Left ventricle myocardium inferior (tissue), 1 donor: Measurements from ENCODE around the gene SMIM34. TPM values are rescaled to one million over a fixed set of nuclear protein-coding genes. Genes with fewer than 3 reads are reported as not detected.
"Not testable (repeated sequence)": the region's sequence is repeated elsewhere in the genome, so short reads cannot be mapped to it uniquely, and the experiment has no call there.

Source experiments
- DNase-seq: peaks from one replicate; pipeline ENCODE4 v3.0.0-alpha.2; 2020
- H3K27ac ChIP-seq: fragments of 200-600 bp; replicated peaks from 2 replicates; pipeline ENCODE4 v1.8.0; 2021
- H3K27me3 ChIP-seq: fragments of 200-600 bp; 2 replicates; pipeline ENCODE4 v1.8.0; 2021; ENCODE audit warnings: low read depth
- H3K36me3 ChIP-seq: fragments of 200-600 bp; 2 replicates; pipeline ENCODE4 v1.8.0; 2021
- H3K4me1 ChIP-seq: fragments of 200-600 bp; 2 replicates; pipeline ENCODE4 v1.8.0; 2021
- H3K4me3 ChIP-seq: fragments of 200-600 bp; 2 replicates; pipeline ENCODE4 v1.8.0; 2021; ENCODE audit warnings: mild to moderate bottlenecking, moderate library complexity
- H3K9me3 ChIP-seq: fragments of 200-600 bp; replicated peaks from 2 replicates; pipeline ENCODE4 v1.8.0; 2021
- intact Hi-C: fragments of 100-400 bp; cut with micrococcal nuclease; formaldehyde crosslinking; loops from one replicate; pipeline ENCODE4 v1.11.0; 2022
- long read RNA-seq: library from polyadenylated mRNA; unstranded; transcript quantifications from one replicate; pipeline ENCODE4 v2.0.0, GENCODE V29; 2021
- total RNA-seq: library from RNA; stranded (reverse); fragmentation: NEBNext Ultra II Directional; extraction: Animal tissue kit (Norgen Biotek cat#: 25700); gene quantifications from one replicate; pipeline ENCODE4 v1.2.1, GENCODE V29; 2021
- donor health status: DM: no; HTN: yes; CAD: no; lungs with severe emphysema.

Gene SMIM34, protein sequence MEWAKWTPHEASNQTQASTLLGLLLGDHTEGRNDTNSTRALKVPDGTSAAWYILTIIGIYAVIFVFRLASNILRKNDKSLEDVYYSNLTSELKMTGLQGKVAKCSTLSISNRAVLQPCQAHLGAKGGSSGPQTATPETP
- not detected for total RNA-seq
- long read RNA-seq = 0 reads

DNA sequence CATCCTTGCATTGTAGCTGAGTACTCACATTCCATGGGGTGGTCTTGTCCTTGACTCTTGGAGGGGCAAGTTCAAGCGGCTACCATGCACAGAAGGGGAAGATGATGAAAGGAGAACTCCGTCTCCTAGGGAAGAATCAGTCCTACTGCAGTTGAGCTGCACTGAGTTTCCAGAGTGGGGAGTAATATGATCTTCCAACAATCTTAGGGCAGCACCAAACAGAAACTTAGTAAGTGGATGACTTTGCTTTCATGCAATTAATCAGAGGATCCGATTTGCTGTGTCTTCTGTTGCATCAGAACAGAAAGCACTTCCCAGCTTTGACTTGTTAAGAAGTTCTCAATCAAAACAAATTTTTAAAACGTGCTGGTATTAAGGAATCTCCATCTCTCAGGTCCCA is at the start of gene SMIM34:
TSS of gene SMIM34 (minus strand) at position 147 of the 400 bp plus-strand sequence. CDS start at position 35, 112 bp downstream.
- H3K9me3 ChIP-seq, H3K36me3 ChIP-seq, H3K4me1 ChIP-seq, H3K27ac ChIP-seq, intact Hi-C loops, DNase-seq, H3K27me3 ChIP-seq, H3K4me3 ChIP-seq: not testable (repeated sequence)

DNA sequence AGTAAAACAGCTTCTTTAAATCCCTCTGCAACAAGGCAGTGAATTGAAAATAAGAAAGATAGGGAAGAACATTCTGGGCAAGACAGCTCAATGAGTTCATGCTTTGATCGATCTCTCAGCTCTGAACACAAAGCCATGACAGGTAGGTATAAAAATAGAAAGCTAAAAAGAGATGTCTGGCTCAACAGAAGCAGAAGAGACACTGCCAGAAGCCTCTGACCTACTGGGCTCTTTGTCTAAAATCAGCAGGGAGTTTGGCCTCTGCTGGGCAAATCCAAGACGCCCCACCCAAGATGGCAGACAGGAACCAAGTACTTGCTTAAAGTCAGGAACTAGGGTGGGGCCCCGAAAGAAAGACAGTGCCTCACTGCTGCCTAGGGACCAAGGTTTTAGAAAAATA is 43.6 kb upstream of the SMIM34 start:
- H3K9me3 ChIP-seq, intact Hi-C loops, DNase-seq: not testable (repeated sequence)

DNA sequence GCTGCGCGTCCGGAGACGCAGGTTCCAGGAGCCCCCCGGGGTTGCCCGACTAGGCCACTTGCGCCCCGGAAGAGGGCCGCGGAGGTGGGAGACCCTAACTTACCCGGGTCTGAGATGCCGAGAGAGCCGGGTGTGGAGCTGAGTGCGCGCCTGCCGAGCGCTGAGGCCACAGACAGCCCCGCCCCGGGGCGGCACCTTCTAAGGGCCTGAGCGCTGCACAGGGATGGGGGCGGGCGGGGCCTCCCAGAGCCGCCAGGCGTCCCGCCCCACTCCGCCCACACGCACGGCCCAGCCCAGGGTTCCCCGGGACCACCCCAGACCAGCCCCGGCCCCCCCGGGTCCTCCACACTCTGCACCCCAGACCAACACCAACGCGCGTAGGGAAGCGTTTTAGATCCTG is 35.7 kb upstream of the SMIM34 start:
- H3K27me3 ChIP-seq, H3K4me3 ChIP-seq, H3K27ac ChIP-seq, intact Hi-C loops, H3K36me3 ChIP-seq, DNase-seq, H3K9me3 ChIP-seq, H3K4me1 ChIP-seq: not testable (repeated sequence)

More for the DNA sequence above, 43.6 kb upstream of the SMIM34 start:
- H3K27me3 ChIP-seq, H3K4me3 ChIP-seq, H3K36me3 ChIP-seq, H3K27ac ChIP-seq, H3K4me1 ChIP-seq: not testable (repeated sequence)

DNA sequence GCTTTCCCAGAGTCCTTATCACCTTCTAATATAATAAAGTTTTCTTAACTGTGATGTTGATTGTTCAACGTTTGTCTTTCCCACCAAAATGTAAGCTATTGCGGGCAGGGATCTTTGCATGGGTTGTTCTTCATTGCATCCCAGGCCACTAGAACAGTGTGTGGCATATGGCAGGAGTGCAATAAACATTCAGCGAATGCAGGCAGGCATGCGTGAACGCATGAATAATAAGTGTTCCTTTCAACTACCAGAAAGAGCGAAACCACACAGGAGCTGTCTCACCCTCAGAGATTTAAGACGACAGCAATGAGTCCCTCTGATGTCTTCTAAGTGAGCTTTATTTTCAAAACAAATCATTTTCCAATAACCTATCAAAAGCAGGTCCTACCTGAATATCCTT is 34.5 kb upstream of the SMIM34 start:
- DNase-seq, intact Hi-C loops, H3K4me1 ChIP-seq, H3K4me3 ChIP-seq, H3K9me3 ChIP-seq, H3K27me3 ChIP-seq, H3K36me3 ChIP-seq, H3K27ac ChIP-seq: not testable (repeated sequence)

DNA sequence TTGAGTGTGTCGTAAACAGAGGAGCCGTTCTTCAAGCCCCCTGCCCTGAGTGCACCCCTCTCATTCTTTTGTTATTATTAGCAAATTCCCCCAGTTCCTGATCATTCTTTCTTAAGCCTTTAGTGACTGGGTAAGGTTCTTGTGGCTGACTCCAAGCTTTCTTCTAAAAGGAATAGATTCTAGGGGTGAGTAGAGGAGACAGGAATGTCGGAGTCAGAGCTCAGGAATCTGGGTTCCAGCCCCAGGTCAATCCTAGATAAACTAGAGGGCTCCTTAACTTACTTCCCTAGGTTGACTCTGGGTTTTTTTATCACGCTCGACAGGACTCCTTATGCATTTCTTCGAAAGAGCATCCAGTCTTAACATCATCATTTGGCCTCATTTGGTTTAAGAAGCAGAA is 32.4 kb upstream of the SMIM34 start:
- H3K4me1 ChIP-seq, H3K36me3 ChIP-seq, H3K27ac ChIP-seq, DNase-seq, intact Hi-C loops, H3K9me3 ChIP-seq, H3K4me3 ChIP-seq, H3K27me3 ChIP-seq: not testable (repeated sequence)

DNA sequence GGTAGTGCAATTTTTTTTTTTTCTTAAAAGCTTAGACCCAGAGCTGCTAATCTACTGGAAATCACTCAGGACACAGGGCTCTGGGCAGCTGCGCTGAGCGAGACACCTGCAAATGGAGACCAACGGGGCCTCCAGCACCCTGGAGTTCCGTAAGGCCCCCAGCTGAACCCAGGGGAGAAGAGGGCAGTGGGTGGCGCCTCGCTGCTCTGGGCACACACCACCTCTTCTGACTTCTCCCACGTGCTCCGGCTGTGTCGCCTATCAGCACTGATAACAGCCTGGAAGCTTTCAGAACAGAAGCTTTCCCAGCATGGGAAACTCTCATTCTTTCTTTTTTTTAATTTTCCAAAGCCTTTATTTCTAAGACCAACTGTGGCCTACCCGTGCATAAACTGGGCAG is 31.9 kb upstream of the SMIM34 start:
- DNase-seq, H3K4me1 ChIP-seq, H3K36me3 ChIP-seq, H3K4me3 ChIP-seq, H3K9me3 ChIP-seq, H3K27me3 ChIP-seq, intact Hi-C loops, H3K27ac ChIP-seq: not testable (repeated sequence)

DNA sequence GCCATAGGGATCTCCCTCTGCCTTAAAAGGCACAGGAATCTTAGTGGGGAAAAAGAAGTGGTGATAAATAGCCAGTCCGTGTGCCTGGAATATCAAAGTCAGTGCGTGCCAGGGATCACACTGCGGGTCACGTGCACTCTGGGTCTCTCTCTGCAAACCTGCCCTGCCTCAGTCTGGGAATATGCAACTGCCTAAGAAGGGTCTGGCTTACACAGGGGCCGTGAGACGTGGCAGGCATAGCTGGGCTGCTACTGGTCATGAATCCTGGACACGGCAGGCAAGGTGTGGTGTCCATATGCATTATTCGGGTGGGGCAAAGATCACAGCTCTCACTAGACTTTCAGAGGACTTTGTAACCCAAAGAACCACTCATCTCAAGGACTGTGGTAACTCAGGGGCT is 23.3 kb upstream of the SMIM34 start:
- H3K9me3 ChIP-seq, DNase-seq, H3K36me3 ChIP-seq, H3K27ac ChIP-seq, H3K4me3 ChIP-seq, intact Hi-C loops, H3K27me3 ChIP-seq, H3K4me1 ChIP-seq: not testable (repeated sequence)

DNA sequence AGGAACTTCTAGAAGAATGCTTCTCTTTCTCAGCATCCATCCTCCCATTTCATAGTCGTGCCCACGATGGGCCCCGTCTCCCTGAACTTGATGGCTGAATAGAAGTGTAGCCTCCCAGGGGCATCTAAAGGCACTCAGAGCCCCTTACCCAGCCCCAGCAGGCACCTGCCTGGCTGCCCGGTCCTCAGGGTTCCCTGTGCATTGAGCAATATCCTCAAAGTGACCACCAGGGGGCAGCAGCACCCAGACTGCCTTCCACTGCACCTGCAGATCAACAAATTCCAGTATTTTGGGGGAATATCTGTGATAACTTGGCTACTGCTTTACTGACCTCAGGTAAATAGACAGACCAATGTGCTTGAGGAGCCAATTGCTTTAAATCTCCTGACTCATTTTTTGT is 19.7 kb upstream of the SMIM34 start:
- H3K27ac ChIP-seq, intact Hi-C loops, H3K4me1 ChIP-seq, H3K27me3 ChIP-seq, DNase-seq, H3K9me3 ChIP-seq, H3K4me3 ChIP-seq, H3K36me3 ChIP-seq: not testable (repeated sequence)

DNA sequence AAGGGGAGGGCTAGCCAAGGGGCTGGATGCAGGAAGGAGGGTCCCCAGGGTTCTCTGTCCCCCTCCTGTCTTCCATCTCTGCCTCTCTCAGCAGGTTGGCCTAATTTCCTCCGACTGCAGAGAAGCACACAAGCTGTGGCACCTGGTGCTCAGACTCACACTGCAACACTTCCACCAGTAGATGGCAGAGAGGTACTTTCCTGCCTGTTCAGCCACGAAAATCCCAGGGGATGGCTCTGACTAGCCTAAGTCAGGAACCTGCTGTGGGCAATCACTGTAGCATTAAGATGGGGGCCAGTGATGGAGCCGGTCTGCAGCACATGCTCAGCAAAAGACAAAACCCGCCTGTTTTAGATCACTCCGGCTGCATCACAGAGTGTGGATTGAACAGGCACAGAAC is 6.0 kb upstream of the SMIM34 start:
- intact Hi-C loops, H3K4me3 ChIP-seq, H3K27me3 ChIP-seq, H3K27ac ChIP-seq, H3K9me3 ChIP-seq, DNase-seq, H3K4me1 ChIP-seq, H3K36me3 ChIP-seq: not testable (repeated sequence)

DNA sequence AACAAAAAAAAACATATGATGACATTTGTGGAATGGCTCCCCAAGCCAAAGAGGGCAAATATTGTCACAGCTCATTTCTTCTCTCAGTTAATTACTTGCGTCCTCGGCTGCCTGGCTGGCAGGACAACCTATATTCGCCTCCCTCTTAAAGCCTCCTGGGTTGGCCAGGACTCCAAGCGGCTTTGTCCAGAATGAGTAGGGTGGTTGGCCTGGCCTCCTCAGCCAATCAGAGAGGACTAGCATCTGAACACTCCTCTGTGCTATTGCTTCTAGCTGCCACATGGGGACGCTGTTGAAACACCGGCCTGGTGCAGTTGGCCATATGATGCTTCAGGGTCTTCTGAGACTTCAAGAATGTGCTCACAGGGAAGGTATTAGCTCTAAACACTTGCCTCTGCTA is 4.7 kb upstream of the SMIM34 start:
- H3K4me1 ChIP-seq, DNase-seq, H3K27ac ChIP-seq, H3K36me3 ChIP-seq, H3K4me3 ChIP-seq, H3K9me3 ChIP-seq, intact Hi-C loops, H3K27me3 ChIP-seq: not testable (repeated sequence)

DNA sequence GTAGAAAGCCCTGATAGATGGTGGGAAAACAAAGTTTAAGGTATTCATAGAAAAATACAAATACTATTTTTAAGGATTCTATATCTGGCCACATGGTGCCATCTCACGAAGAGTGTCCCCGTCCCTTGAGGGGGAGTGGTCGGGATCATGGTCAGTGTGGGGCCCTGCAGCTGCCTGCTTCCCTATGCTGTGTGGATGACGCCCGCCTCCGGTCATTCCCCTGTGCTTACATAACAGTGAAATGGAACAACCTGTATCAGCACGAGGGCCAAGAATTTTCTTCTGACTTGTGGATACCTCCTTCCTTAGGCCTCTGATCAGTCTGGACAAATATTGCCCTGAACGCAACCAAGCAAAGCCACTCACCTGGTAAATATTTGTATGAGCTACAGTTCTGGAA is 3.6 kb upstream of the SMIM34 start:
- H3K4me1 ChIP-seq, intact Hi-C loops, H3K36me3 ChIP-seq, H3K9me3 ChIP-seq, H3K27ac ChIP-seq, DNase-seq, H3K27me3 ChIP-seq, H3K4me3 ChIP-seq: not testable (repeated sequence)

DNA sequence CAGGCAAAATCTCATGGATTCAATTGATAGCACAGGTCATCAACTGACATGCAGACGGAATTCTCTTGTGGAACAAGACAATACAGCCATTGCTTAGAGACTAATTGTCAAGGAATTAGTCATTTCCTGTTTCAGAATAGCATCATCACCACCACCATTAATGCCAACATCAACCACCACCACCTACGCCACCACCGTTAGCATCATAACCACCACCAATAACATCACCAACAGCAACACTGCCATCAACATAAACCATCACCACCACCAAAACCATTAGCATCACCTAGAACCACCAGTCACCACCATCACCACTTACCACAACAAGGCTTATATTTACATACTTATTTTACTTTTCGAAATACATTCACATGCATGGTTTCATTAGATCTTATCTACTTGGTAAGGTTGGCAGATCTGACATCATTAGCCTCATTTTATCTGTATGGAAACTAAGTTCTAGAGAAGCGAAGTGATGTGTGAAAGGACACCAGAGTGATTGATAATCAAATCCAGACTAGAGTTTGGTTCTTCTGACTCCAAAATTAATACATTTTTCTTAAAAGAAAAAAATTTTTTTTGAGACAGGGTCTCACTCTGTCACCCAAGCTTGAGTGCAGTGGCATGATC is 6.2 kb downstream of the SMIM34 start:
- DNase-seq, H3K27me3 ChIP-seq, H3K36me3 ChIP-seq, H3K9me3 ChIP-seq, H3K27ac ChIP-seq, H3K4me3 ChIP-seq, intact Hi-C loops, H3K4me1 ChIP-seq: not testable (repeated sequence)

DNA sequence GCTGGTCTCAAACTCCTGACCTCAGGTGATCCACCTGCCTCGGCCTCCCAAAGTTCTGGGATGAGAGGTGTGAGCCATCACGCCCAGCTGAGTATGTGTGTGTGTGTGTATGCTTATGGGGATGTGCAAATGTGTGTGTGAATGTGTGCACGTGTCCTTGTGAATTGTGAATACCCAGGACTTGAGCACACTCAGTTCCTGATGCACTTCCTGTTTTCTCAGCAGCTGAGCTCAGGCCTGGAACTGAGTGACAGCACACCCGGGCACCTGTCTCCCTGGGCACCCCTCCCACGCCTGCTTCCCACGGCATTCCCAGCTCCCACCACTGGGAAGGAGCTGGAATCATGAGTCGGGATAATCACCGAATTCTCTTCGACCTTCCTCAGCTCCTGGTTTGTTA is 16.5 kb downstream of the SMIM34 start:
- H3K27me3 ChIP-seq, H3K9me3 ChIP-seq, H3K27ac ChIP-seq, H3K36me3 ChIP-seq, H3K4me3 ChIP-seq, DNase-seq, intact Hi-C loops, H3K4me1 ChIP-seq: not testable (repeated sequence)

DNA sequence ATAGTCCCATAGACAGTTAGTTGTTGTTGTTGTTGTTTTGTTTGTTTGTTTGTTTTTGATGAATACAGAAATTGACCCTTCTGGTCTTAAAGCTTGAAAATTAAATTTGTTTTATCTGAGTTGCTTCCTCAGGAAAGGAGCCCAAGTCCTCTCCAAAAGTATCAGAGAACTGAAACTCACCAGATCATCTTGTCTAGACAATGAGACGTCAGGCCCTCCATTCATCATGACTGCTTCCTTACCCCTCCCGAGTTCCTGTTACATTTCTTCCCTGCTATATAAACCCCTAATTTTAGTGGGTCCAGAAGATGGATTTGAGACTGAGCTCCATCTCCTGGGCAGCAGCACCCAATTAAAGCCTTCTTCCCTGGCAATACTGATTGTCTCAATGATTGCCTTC is 17.1 kb downstream of the SMIM34 start:
- H3K27me3 ChIP-seq, H3K36me3 ChIP-seq, DNase-seq, H3K4me1 ChIP-seq, H3K27ac ChIP-seq, H3K9me3 ChIP-seq, intact Hi-C loops, H3K4me3 ChIP-seq: not testable (repeated sequence)
